LNCaP clone FGC (cell line): ENCODE results near the gene ASNSD1.
"Not testable (repeated sequence)": the region's sequence is repeated elsewhere in the genome, so short reads cannot be mapped to it uniquely, and the experiment has no call there.

ENCODE experiments used
- DNase-seq: peaks from one replicate; pipeline ENCODE4 v3.0.0-alpha.2; 2011; ENCODE audit warnings: low read depth
- H3K4me3 ChIP-seq: 2 replicates; pipeline ENCODE4 v1.5.1; 2011; ENCODE audit warnings: mild to moderate bottlenecking, low read depth, low read length, control low read depth
- TF ChIP-seq, protein P1 (sequence below): IDR thresholded peaks from 2 replicates; pipeline ENCODE4 v1.5.1; 2012; ENCODE audit warnings: mild to moderate bottlenecking; ENCODE audit not compliant: control insufficient read depth, insufficient read depth; ENCODE audit errors: extremely low read depth

ASNSD1 gene

DNA sequence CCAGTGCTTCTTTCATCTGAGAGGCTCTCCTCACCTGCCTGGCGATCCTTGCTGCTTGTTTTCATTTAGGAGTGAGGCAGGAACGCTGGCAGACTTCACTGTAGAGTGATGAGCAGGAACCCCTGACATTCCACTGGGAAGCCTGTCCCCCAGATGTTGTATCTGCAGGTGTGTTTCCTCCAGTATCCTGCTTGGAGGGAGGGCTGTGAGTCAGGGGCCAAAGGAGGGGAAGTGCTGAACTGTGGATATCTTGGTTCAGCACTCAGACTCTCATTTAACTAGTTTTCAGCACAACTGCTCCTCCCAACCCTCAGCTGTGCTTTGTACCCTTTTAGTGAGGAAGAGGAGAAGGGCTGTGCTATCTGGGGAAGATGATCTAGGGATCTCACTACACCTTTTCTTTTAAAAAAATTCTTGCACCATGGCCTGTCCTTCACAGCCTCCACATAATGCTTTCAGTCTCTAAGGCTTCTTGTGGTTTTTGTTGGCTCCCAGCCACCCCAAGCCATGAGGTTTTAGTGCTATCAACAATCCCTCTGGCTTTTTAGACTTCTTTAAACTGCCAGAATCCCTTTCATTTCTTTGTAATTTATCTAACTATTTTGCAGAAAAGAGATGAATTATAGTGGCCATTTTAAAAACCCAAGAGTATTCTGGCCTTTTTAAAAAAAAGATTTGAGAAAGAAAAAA is 24.4 kb downstream of the ASNSD1 start:
- TF ChIP-seq, protein P1, sequence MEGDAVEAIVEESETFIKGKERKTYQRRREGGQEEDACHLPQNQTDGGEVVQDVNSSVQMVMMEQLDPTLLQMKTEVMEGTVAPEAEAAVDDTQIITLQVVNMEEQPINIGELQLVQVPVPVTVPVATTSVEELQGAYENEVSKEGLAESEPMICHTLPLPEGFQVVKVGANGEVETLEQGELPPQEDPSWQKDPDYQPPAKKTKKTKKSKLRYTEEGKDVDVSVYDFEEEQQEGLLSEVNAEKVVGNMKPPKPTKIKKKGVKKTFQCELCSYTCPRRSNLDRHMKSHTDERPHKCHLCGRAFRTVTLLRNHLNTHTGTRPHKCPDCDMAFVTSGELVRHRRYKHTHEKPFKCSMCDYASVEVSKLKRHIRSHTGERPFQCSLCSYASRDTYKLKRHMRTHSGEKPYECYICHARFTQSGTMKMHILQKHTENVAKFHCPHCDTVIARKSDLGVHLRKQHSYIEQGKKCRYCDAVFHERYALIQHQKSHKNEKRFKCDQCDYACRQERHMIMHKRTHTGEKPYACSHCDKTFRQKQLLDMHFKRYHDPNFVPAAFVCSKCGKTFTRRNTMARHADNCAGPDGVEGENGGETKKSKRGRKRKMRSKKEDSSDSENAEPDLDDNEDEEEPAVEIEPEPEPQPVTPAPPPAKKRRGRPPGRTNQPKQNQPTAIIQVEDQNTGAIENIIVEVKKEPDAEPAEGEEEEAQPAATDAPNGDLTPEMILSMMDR, result no peak
- no peak overlapping the region for H3K4me3 ChIP-seq
- DNase-seq, result no peak

DNA sequence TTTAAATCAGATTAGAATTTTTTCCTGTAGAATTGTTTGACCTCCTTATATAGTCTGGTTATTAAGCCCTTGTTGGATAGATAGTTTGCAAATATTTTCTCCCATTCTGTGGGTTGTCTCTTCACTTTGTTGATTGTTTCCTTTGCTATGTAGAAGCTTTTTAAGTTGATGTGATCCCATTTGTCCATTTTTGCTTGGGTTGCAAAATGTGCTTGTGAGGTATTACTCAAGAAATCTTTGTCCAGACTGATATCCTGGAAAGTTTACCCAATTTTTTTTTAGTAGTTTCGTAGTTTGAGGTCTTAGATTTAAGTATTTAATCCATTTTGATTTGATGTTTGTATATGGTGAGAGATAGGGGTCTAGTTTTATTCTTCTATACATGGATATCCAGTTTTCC is 26.5 kb downstream of the ASNSD1 start:
- DNase-seq, H3K4me3 ChIP-seq: not testable (repeated sequence)

DNA sequence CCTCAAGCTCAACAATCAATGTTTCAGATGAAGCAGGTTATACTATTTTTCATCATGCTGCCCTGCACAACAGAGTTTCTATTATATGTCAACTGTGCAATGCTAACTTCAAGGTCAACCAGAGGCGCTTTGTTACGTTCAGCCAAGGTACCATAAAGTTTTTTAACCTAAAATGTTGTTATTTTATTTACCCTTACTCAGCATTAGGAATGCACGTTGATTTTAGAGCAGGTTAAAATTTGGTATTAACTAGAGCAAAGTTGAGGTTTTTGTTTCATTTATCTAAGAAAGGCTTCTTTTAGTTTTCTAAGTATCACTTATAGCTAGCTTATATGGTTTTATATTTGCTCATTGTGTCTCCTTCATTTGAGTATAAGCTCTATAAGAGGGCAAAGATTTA is 35.0 kb downstream of the ASNSD1 start:
- TF ChIP-seq, protein P1, result no peak
- DNase-seq, result no peak
- no peak overlapping the region for H3K4me3 ChIP-seq

DNA sequence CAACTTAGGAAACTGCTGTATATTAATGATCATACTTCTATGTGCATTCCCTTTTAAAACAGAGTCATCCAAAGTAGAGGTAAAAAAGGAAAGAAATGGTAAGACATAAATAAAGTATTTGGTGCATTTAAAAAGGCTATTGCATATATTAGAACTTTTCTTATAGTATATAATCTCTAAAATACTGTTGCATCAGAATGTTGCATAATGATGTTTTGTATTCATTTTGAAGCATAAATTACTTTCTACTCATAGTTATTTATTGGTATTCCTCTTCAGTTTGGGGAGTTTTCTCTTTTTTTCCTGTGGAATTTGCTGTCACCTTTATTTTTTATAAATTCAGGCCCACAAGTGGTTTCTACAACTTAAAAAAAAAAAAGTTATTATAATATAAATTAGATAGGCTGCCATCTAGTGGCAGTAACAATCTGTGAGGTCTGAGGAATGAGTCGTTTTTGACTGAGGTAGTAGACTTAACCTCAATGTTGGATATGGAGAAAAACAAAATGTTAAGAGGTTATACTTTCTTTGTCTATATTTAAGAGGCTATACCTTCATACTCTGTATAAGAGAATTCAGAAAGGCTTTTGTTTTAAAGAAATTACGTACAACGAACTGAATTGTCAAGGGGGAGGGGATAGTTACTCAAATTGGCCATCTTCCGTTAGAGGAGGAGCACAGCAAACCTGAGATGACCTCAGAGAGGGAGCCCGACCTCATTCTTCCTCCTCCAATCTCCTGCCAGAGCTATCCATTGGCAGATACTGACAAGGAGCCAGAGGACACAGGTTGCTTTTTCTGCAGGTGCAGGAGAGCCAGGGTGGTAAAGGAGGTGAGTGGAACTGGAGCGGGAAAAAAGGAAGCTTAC is 37.0 kb downstream of the ASNSD1 start:
- peak overlapping the region; percentile 28 for H3K4me3 ChIP-seq
- TF ChIP-seq, protein P1, result peak; percentile 46
- DNase-seq, result peak; percentile 81

DNA sequence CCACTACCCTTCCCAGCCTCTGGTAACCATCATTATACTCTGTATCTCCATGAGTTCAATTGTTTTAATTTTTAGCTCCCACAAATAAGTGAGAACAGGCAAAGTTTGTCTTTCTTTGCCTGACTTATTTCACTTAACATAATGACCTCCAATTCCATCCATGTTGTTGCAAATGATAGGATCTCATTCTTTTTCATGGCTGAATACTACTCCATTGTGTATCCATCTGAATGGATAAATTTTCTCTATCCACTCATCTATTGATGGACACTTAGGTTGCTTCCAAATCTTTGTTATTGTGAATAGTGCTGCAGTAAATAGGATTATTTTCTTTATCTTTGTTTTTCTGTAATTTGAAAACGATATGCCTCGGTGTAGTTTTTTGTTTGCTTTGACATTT is 39.4 kb downstream of the ASNSD1 start:
- no peak for DNase-seq
- no peak overlapping the region for H3K4me3 ChIP-seq
- TF ChIP-seq, protein P1, result no peak

DNA sequence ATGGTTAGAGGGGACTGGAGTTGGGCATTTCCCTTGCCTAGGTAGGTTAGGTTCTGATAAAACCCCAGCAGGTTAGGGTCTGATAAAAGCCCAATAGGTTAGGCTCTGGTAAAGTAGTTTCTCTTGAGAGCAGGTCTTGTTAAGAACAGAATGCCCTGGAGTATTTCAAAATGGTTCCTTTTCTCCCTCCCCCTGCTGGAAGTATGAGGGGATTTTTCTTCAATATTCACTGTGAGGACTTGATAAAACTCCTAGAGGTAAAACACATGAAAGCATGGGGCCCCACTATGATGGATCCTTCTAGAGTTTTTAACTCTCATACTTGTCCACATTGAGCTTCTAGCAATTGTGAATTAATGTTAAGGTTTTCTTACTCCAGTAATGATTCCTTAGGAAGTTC is 40.8 kb downstream of the ASNSD1 start:
- no peak for DNase-seq
- no peak overlapping the region for H3K4me3 ChIP-seq
- TF ChIP-seq, protein P1, result no peak

DNA sequence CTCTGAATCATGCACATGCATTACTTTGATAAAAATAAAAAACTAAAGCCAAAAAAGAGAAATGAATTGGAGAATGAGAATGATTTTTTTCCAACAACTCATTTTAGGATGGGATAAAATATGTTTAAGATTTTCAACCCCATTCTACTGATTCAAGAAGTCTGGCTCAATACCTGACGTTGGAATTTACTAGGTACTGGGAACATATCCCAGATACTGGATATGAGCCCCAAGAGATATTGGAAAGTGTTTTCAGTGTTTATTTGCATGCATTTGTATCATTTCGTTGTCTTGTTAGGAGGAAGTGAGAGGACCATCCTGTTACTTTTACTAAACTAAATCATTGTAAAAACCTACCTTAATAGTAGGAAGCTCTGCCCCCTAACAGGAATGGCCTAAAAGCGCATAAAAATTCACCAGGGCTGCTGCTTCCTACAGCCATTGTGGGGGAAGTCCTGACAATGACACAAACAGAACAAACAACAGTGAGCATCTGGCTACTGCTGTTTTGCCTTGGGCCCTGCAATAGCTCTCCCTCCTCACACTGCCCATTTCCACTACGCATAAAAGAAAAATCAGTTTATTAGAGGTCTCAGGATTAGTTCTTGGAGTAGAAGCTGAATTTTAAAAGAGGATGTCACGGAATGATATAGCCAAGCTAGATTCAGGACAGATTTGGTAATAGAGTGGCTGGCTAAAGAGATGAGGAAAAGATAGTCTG is 48.4 kb downstream of the ASNSD1 start:
- TF ChIP-seq, protein P1, result no peak
- DNase-seq, result no peak
- no peak overlapping the region for H3K4me3 ChIP-seq

DNA sequence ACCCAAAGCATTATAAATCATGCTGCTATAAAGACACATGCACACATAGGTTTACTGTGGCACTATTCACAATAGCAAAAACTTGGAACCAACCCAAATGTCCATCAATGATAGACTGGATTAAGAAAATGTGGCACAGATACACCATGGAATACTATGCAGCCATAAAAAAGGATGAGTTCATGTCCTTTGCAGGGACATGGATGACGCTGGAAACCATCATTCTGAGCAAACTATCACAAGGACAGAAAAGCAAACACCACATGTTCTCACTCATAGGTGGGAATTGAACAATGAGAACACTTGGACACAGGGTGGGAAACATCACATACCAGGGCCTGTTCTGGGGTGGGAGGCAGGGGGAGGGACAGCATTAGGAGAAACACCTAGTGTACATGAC is 56.3 kb downstream of the ASNSD1 start:
- DNase-seq, H3K4me3 ChIP-seq: not testable (repeated sequence)
